Endothelial cell of umbilical vein (primary cell): ENCODE results near the gene NGRN.
A peak's percentile ranks its signal among the peaks of the same experiment; 100 is the strongest.

Experiments
- EZH2 ChIP-seq: IDR thresholded peaks from 2 replicates; pipeline ENCODE4 v1.6.1; 2012; ENCODE audit warnings: borderline replicate concordance, low read depth, mild to moderate bottlenecking, moderate library complexity, low read length, inconsistent platforms; ENCODE audit not compliant: severe bottlenecking
- GATA2 ChIP-seq: IDR thresholded peaks from 2 replicates; pipeline ENCODE4 v1.7.0; 2011; ENCODE audit warnings: low read depth, mild to moderate bottlenecking, moderate library complexity, mixed read lengths, low read length; ENCODE audit not compliant: insufficient read length, insufficient read depth
- MYC ChIP-seq: IDR thresholded peaks from one replicate; pipeline ENCODE4 v1.6.1; 2011; ENCODE audit warnings: mild to moderate bottlenecking, low read depth, low read length
- POLR2A ChIP-seq: IDR thresholded peaks from 2 replicates; pipeline ENCODE4 v1.6.1; 2012; ENCODE audit warnings: low read depth, mild to moderate bottlenecking, control low read depth, low read length
- POLR2AphosphoS5 ChIP-seq: IDR thresholded peaks from 2 replicates; pipeline ENCODE4 v1.6.1; 2012; ENCODE audit warnings: low read depth, mild to moderate bottlenecking, control low read depth, low read length, moderate library complexity; ENCODE audit not compliant: insufficient read depth
- TF ChIP-seq, protein P1 (sequence below), 2 donors: IDR thresholded peaks; 1 replicate in 1 of 2; 2 replicates in 1 of 2; pipeline ENCODE4 v1.5.1; 2011; ENCODE audit warnings: low read length in 2 of 2, mild to moderate bottlenecking in 2 of 2, moderate library complexity in 2 of 2, control low read depth in 1 of 2, inconsistent platforms in 1 of 2, low read depth in 1 of 2; ENCODE audit not compliant: insufficient read depth in 1 of 2; ENCODE audit errors: extremely low read depth in 1 of 2

- TF ChIP-seq, protein P1, sequence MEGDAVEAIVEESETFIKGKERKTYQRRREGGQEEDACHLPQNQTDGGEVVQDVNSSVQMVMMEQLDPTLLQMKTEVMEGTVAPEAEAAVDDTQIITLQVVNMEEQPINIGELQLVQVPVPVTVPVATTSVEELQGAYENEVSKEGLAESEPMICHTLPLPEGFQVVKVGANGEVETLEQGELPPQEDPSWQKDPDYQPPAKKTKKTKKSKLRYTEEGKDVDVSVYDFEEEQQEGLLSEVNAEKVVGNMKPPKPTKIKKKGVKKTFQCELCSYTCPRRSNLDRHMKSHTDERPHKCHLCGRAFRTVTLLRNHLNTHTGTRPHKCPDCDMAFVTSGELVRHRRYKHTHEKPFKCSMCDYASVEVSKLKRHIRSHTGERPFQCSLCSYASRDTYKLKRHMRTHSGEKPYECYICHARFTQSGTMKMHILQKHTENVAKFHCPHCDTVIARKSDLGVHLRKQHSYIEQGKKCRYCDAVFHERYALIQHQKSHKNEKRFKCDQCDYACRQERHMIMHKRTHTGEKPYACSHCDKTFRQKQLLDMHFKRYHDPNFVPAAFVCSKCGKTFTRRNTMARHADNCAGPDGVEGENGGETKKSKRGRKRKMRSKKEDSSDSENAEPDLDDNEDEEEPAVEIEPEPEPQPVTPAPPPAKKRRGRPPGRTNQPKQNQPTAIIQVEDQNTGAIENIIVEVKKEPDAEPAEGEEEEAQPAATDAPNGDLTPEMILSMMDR (IDR thresholded peaks at IDR 0.05; ENCODE audit: extremely low read depth in 1 of 2, insufficient read depth in 1 of 2, low read depth in 1 of 2, low read length in 2 of 2), result peak; percentile 97 to 98
- TF ChIP-seq POLR2A, result no peak
- no peak for TF ChIP-seq MYC
- no peak for TF ChIP-seq EZH2
- no peak for TF ChIP-seq POLR2AphosphoS5
- TF ChIP-seq GATA2, result no peak
These were observed 54.8 kb downstream of the NGRN start for GRCh38 chr15:90320062-90320884.
